A549 (cell line): ENCODE results near the gene MAN1C1. TPM values are rescaled to one million over a fixed set of nuclear protein-coding genes. Genes with fewer than 3 reads are reported as not detected.

Experiments used
- ATAC-seq, 2 experiments: fragments of 200-7000 bp in 1 of 2; fragments of >200 bp in 1 of 2; cut with Nextera tagmentation in 1 of 2; cut with Tn5 transposase in 1 of 2; 3 replicates each; pipeline versions ENCODE4 v1.8.0 to v1.9.1; 2018 to 2020; ENCODE audit warnings: mild to moderate bottlenecking in 1 of 2, moderate library complexity in 1 of 2
- CTCF ChIA-PET: fragments of 300-600 bp; sonication (Branson Sonifier 250); formaldehyde crosslinking; extraction: SDS; loops from one replicate; lab custom pipeline; 2021; ENCODE audit warnings: antibody characterized with exemption, inconsistent platforms; lab: Yijun Ruan, JAX
- POLR2A ChIA-PET: fragments of 350-600 bp; formaldehyde crosslinking; extraction: SDS; loops from one replicate; lab custom pipeline; 2021; ENCODE audit warnings: antibody characterized with exemption, inconsistent platforms; lab: Yijun Ruan, JAX
- DNase-seq, 2 experiments: peaks; one replicate each; pipeline versions ENCODE4 v3.0.0 to v3.0.0-alpha.2; 2011 to 2016; ENCODE audit warnings: low read depth in 1 of 2, low spot score in 1 of 2
- FAIRE-seq: peaks from 2 replicates; lab custom pipeline; 2011; peaks lifted over from hg19 to GRCh38; lab: Jason Lieb, UNC
- H3K27ac ChIP-seq, 2 experiments: fragments of >200 bp; sonication (Bioruptor Twin); formaldehyde crosslinking; 3 replicates each; pipeline ENCODE4 v1.5.1; 2016 to 2017
- H3K4me1 ChIP-seq: fragments of >200 bp; sonication (Bioruptor Twin); formaldehyde crosslinking; 3 replicates; pipeline ENCODE4 v1.6.1; 2016
- H3K4me2 ChIP-seq: fragments of >200 bp; sonication (Bioruptor Twin); formaldehyde crosslinking; 3 replicates; pipeline ENCODE4 v1.6.1; 2016
- H3K4me3 ChIP-seq: fragments of >200 bp; sonication (Bioruptor Twin); formaldehyde crosslinking; 3 replicates; pipeline ENCODE4 v1.5.1; 2016
- H3K9me3 ChIP-seq: fragments of >200 bp; sonication (Bioruptor Twin); formaldehyde crosslinking; 3 replicates; pipeline ENCODE4 v1.6.1; 2016
- BHLHE40 ChIP-seq: IDR thresholded peaks from 2 replicates; pipeline ENCODE4 v1.6.1; 2012; ENCODE audit warnings: low read depth, low read length, inconsistent platforms
- CBX2 ChIP-seq: fragments of 200-600 bp; sonication (generic); IDR thresholded peaks from 2 replicates; pipeline ENCODE4 v1.6.1; 2016; ENCODE audit warnings: low read depth, mild to moderate bottlenecking, borderline replicate concordance
- CHD2 ChIP-seq: fragments of 150-350 bp; IDR thresholded peaks from 2 replicates; pipeline ENCODE4 v1.6.1; 2014; ENCODE audit warnings: low read length; ENCODE audit not compliant: partially characterized antibody
- CTCF ChIP-seq: fragments of >200 bp; sonication (Bioruptor Twin); formaldehyde crosslinking; IDR thresholded peaks from 3 replicates; pipeline ENCODE4 v1.5.1; 2016
- E2F6 ChIP-seq: IDR thresholded peaks from 2 replicates; pipeline ENCODE4 v1.6.1; 2012; ENCODE audit warnings: low read depth, borderline replicate concordance
- EP300 ChIP-seq, 2 experiments: fragments of >200 bp; sonication (Bioruptor Twin); formaldehyde crosslinking; IDR thresholded peaks; 2 replicates in 1 of 2; 3 replicates in 1 of 2; pipeline ENCODE4 v1.6.1; 2016 to 2017
- ESRRA ChIP-seq: fragments of 150-350 bp; IDR thresholded peaks from 2 replicates; pipeline ENCODE4 v1.6.1; 2014; ENCODE audit warnings: mild to moderate bottlenecking, low read length, borderline replicate concordance
- FOSB ChIP-seq: fragments of 250-450 bp; sonication (Bioruptor Pico); IDR thresholded peaks from 2 replicates; pipeline ENCODE4 v1.5.0; 2020; ENCODE audit warnings: mild to moderate bottlenecking, moderate library complexity
- FOSL2 ChIP-seq, 2 experiments: fragments of 450-650 bp in 1 of 2; fragments of >200 bp in 1 of 2; sonication (Bioruptor Twin) in 1 of 2; formaldehyde crosslinking; IDR thresholded peaks; 2 replicates each; pipeline versions ENCODE4 v1.5.0 to v1.6.1; 2016 to 2020; ENCODE audit warnings: mild to moderate bottlenecking in 1 of 2, moderate library complexity in 1 of 2
- FOXS1 ChIP-seq: fragments of 250-450 bp; sonication (Bioruptor Pico); IDR thresholded peaks from 2 replicates; pipeline ENCODE4 v1.5.0; 2020; ENCODE audit warnings: mild to moderate bottlenecking, moderate library complexity
- HDAC2 ChIP-seq: fragments of 200-600 bp; sonication (generic); IDR thresholded peaks from 2 replicates; pipeline ENCODE4 v1.6.1; 2016
- HEYL ChIP-seq: fragments of 250-450 bp; sonication (Bioruptor Pico); IDR thresholded peaks from 2 replicates; pipeline ENCODE4 v1.8.0; 2021; ENCODE audit warnings: mild to moderate bottlenecking, moderate library complexity
- MAX ChIP-seq: IDR thresholded peaks from 2 replicates; pipeline ENCODE4 v1.6.1; 2012
- NFE2L2 ChIP-seq: fragments of 150-350 bp; conservative IDR thresholded peaks from 2 replicates; pipeline ENCODE4 v1.6.1; 2014; ENCODE audit warnings: low read length
- RARB ChIP-seq: fragments of 250-450 bp; sonication (Bioruptor Pico); IDR thresholded peaks from 2 replicates; pipeline ENCODE4 v1.8.0; 2021; ENCODE audit warnings: mild to moderate bottlenecking, moderate library complexity
- RCOR1 ChIP-seq: fragments of 150-350 bp; IDR thresholded peaks from 2 replicates; pipeline ENCODE4 v1.6.1; 2014; ENCODE audit warnings: antibody characterized with exemption, low read length, low read depth
- REST ChIP-seq: fragments of 200-600 bp; sonication (generic); IDR thresholded peaks from 2 replicates; pipeline ENCODE4 v1.6.1; 2016; ENCODE audit warnings: antibody characterized with exemption, mild to moderate bottlenecking, moderate library complexity
- SREBF2 ChIP-seq: fragments of 450-650 bp; IDR thresholded peaks from 2 replicates; pipeline ENCODE4 v1.6.1; 2014; ENCODE audit warnings: mild to moderate bottlenecking, moderate library complexity
- TFCP2L1 ChIP-seq: fragments of 250-450 bp; sonication (Bioruptor Pico); IDR thresholded peaks from 2 replicates; pipeline ENCODE4 v1.5.0; 2021; ENCODE audit warnings: mild to moderate bottlenecking
- TP53 ChIP-seq: fragments of 250-450 bp; sonication (Bioruptor Pico); IDR thresholded peaks from 2 replicates; pipeline ENCODE4 v1.5.0; 2021; ENCODE audit warnings: mild to moderate bottlenecking, moderate library complexity
- ZFP36 ChIP-seq: fragments of 450-650 bp; IDR thresholded peaks from 2 replicates; pipeline ENCODE4 v1.6.1; 2014; ENCODE audit warnings: borderline replicate concordance; ENCODE audit not compliant: partially characterized antibody
- ZSCAN20 ChIP-seq: fragments of 250-450 bp; sonication (Bioruptor Pico); IDR thresholded peaks from 2 replicates; pipeline ENCODE4 v1.8.0; 2022; ENCODE audit warnings: mild to moderate bottlenecking, moderate library complexity
- whole genome bisulfite sequencing: methylation state at CpG from one replicate; pipeline ENCODE4 v1.1.6; 2017; ENCODE audit errors: missing lambda C conversion rate; 5-methylcytosine and 5-hydroxymethylcytosine counted together
- polyA plus RNA-seq, 4 experiments: library from polyadenylated mRNA; depleted of rRNA in 3 of 4; stranded (reverse); fragments of >200 nt; fragmentation: RNase III in 1 of 4; extraction: RNeasy Plus Mini Kit Qiagen cat#74134 plus additional on column Dnase treatment in 1 of 4; gene quantifications; 2 replicates in 3 of 4; 3 replicates in 1 of 4; pipeline ENCODE4 v1.2.3, GENCODE V29; 2011 to 2017

The MAN1C1 gene
- polyA plus RNA-seq, 2 of the 4 experiments (the other 2 are of a cell fraction) = 0.22 to 0.27 TPM

GRCh38 chr1:25641329-25641725, 24.7 kb downstream of the MAN1C1 start:
- DNase-seq (no peak), ATAC-seq (no peak), FAIRE-seq (no peak)
- H3K9me3 ChIP-seq = peaks cover 10% of the 10 kb centered on the region; the same call in 2 of the 3 replicates
- ChIA-PET CTCF (interaction anchor here (1.0 kb wide), 1 partner anchor 23 kb away, joined by 3 read pairs; no protein-coding TSS in a partner anchor), POLR2A (no interaction called here)
- no peaks in the 10 kb centered on the region for H3K4me1 ChIP-seq
- H3K4me2 ChIP-seq = no peak overlapping the region
- 29% methylated on average over 4 of the region's 4 CpGs for WGBS
- H3K27ac ChIP-seq = no peak overlapping the region
- TF ChIP-seq HEYL (CRISPR knock-in tag) (no peak), CHD2 (no peak), ESRRA (no peak), TP53 (no peak), EP300 (IDR thresholded peaks at IDR 0.05) (no peak), TFCP2L1 (CRISPR knock-in tag) (no peak), E2F6 (no peak), FOXS1 (CRISPR knock-in tag) (no peak), CTCF (no peak), FOSL2 (IDR thresholded peaks at IDR 0.05) (no peak), FOSL2 (CRISPR knock-in tag; IDR thresholded peaks at IDR 0.05) (no peak), RARB (no peak), ZSCAN20 (no peak), RCOR1 (no peak), ZFP36 (no peak)
- no peak overlapping the region for H3K4me3 ChIP-seq

GRCh38 chr1:25641931-25642573, 25.5 kb downstream of the MAN1C1 start:
- no peak for ATAC-seq
- 32% methylated on average over 7 of the region's 8 CpGs for WGBS

More at GRCh38 chr1:25641931-25642573, 25.5 kb downstream of the MAN1C1 start:
- ChIA-PET CTCF (interaction anchor here (1.0 kb wide), 1 partner anchor 23 kb away, joined by 3 read pairs; no protein-coding TSS in a partner anchor), POLR2A (no interaction called here)
- Histone ChIP-seq H3K4me2 (no peak overlapping the region), H3K4me3 (no peak overlapping the region), H3K27ac (no peak overlapping the region), H3K4me1 (no peaks in the 10 kb centered on the region), H3K9me3 (peaks cover 10% of the 10 kb centered on the region; the same call in 2 of the 3 replicates)
- FAIRE-seq (no peak), DNase-seq (no peak)
- TF ChIP-seq HEYL (CRISPR knock-in tag) (no peak), CHD2 (no peak), E2F6 (no peak), FOXS1 (CRISPR knock-in tag) (no peak), MAX (no peak), BHLHE40 (no peak), RARB (no peak), NFE2L2 (no peak), HDAC2 (no peak), CBX2 (no peak), REST (no peak), SREBF2 (no peak), ZSCAN20 (no peak), FOSB (CRISPR knock-in tag) (no peak), RCOR1 (no peak)
